Measurements from ENCODE around the gene SEMA4C. TPM values are rescaled to one million over a fixed set of nuclear protein-coding genes. Genes with fewer than 3 reads are reported as not detected.

SEMA4C gene
- total and polyA plus RNA-seq, 9 of the 15 experiments (the other 6 are each of a cell fraction or from before 2014, with no cell fraction given), result 0.32 to 59.7 (median 23.9) TPM

DNA sequence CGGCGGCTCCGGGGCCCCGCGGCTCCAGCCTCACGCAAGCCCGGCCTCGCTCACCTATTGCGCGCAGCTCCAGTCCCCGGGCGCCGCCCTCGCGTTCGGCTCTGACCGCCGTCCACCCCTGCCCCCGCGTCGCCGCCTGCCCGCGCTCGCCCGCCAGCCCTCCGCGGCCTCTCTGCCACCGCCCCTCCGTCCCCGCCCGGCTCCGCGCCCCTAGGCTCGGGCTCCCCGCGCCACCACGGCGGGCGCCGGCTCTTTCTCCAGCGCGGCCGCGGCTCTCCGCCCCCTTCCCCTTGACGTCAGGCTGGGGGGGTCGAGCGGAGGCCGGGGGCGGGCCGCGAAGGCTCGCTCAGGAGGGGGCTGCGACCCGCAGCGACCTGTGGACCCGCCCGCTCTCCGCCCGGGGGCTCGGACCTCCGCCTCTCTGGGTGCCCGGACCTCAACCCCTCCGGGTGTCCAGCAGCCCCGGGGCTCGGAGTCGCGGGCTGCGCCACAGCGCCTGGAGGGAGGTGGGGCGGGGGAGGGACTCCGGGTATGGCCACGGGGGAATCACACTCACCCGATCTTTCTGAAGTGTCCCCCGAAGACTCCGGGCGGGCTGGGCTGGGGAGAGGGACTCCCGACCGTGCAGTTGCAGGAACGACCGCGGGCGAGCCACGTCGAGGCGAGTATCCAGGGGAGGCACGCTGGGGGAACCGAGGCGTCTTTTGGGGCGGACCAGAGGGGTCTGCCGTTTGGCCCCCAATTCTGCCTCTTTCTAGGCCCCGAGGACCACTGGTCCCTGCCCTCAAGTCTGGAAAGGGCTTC is at the start of gene SEMA4C (continued):
- TF ChIP-seq NONO (IDR thresholded peaks at IDR 0.05; ENCODE audit: low read depth in 2 of 2, low read length in 1 of 2) (peak in 1 of 2 experiments; percentile 32; a peak in 1 of 4 replicates), ZNF766 (CRISPR knock-in tag; conservative IDR thresholded peaks at IDR 0.05) (peak; percentile 3; the same call in 1 of the 2 replicates), ZNF583 (CRISPR knock-in tag; IDR thresholded peaks at IDR 0.05) (no peak), SRSF3 (IDR thresholded peaks at IDR 0.05; ENCODE audit: insufficient read depth, low read length) (no peak), MTF1 (CRISPR knock-in tag; IDR thresholded peaks at IDR 0.05; ENCODE audit: borderline replicate concordance) (no peak), ZNF384 (IDR thresholded peaks at IDR 0.05; ENCODE audit: low read depth, low read length) (no peak), EGR1 (conservative IDR thresholded peaks at IDR 0.05) (peak; percentile 82)
- TF ChIP-seq, protein P1, sequence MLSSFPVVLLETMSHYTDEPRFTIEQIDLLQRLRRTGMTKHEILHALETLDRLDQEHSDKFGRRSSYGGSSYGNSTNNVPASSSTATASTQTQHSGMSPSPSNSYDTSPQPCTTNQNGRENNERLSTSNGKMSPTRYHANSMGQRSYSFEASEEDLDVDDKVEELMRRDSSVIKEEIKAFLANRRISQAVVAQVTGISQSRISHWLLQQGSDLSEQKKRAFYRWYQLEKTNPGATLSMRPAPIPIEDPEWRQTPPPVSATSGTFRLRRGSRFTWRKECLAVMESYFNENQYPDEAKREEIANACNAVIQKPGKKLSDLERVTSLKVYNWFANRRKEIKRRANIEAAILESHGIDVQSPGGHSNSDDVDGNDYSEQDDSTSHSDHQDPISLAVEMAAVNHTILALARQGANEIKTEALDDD (IDR thresholded peaks at IDR 0.05), result no peak
- TF ChIP-seq, protein P2, sequence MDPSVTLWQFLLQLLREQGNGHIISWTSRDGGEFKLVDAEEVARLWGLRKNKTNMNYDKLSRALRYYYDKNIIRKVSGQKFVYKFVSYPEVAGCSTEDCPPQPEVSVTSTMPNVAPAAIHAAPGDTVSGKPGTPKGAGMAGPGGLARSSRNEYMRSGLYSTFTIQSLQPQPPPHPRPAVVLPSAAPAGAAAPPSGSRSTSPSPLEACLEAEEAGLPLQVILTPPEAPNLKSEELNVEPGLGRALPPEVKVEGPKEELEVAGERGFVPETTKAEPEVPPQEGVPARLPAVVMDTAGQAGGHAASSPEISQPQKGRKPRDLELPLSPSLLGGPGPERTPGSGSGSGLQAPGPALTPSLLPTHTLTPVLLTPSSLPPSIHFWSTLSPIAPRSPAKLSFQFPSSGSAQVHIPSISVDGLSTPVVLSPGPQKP (CRISPR knock-in tag; IDR thresholded peaks at IDR 0.05), result no peak
- TF ChIP-seq, protein P3, sequence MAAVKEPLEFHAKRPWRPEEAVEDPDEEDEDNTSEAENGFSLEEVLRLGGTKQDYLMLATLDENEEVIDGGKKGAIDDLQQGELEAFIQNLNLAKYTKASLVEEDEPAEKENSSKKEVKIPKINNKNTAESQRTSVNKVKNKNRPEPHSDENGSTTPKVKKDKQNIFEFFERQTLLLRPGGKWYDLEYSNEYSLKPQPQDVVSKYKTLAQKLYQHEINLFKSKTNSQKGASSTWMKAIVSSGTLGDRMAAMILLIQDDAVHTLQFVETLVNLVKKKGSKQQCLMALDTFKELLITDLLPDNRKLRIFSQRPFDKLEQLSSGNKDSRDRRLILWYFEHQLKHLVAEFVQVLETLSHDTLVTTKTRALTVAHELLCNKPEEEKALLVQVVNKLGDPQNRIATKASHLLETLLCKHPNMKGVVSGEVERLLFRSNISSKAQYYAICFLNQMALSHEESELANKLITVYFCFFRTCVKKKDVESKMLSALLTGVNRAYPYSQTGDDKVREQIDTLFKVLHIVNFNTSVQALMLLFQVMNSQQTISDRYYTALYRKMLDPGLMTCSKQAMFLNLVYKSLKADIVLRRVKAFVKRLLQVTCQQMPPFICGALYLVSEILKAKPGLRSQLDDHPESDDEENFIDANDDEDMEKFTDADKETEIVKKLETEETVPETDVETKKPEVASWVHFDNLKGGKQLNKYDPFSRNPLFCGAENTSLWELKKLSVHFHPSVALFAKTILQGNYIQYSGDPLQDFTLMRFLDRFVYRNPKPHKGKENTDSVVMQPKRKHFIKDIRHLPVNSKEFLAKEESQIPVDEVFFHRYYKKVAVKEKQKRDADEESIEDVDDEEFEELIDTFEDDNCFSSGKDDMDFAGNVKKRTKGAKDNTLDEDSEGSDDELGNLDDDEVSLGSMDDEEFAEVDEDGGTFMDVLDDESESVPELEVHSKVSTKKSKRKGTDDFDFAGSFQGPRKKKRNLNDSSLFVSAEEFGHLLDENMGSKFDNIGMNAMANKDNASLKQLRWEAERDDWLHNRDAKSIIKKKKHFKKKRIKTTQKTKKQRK (IDR thresholded peaks at IDR 0.05; ENCODE audit: borderline replicate concordance, low read depth, low read length), result no peak
- TF ChIP-seq, protein P4, sequence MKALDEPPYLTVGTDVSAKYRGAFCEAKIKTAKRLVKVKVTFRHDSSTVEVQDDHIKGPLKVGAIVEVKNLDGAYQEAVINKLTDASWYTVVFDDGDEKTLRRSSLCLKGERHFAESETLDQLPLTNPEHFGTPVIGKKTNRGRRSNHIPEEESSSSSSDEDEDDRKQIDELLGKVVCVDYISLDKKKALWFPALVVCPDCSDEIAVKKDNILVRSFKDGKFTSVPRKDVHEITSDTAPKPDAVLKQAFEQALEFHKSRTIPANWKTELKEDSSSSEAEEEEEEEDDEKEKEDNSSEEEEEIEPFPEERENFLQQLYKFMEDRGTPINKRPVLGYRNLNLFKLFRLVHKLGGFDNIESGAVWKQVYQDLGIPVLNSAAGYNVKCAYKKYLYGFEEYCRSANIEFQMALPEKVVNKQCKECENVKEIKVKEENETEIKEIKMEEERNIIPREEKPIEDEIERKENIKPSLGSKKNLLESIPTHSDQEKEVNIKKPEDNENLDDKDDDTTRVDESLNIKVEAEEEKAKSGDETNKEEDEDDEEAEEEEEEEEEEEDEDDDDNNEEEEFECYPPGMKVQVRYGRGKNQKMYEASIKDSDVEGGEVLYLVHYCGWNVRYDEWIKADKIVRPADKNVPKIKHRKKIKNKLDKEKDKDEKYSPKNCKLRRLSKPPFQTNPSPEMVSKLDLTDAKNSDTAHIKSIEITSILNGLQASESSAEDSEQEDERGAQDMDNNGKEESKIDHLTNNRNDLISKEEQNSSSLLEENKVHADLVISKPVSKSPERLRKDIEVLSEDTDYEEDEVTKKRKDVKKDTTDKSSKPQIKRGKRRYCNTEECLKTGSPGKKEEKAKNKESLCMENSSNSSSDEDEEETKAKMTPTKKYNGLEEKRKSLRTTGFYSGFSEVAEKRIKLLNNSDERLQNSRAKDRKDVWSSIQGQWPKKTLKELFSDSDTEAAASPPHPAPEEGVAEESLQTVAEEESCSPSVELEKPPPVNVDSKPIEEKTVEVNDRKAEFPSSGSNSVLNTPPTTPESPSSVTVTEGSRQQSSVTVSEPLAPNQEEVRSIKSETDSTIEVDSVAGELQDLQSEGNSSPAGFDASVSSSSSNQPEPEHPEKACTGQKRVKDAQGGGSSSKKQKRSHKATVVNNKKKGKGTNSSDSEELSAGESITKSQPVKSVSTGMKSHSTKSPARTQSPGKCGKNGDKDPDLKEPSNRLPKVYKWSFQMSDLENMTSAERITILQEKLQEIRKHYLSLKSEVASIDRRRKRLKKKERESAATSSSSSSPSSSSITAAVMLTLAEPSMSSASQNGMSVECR (CRISPR knock-in tag; IDR thresholded peaks at IDR 0.05), result no peak; the same call in 1 of the 2 replicates
- TF ChIP-seq, protein P5, sequence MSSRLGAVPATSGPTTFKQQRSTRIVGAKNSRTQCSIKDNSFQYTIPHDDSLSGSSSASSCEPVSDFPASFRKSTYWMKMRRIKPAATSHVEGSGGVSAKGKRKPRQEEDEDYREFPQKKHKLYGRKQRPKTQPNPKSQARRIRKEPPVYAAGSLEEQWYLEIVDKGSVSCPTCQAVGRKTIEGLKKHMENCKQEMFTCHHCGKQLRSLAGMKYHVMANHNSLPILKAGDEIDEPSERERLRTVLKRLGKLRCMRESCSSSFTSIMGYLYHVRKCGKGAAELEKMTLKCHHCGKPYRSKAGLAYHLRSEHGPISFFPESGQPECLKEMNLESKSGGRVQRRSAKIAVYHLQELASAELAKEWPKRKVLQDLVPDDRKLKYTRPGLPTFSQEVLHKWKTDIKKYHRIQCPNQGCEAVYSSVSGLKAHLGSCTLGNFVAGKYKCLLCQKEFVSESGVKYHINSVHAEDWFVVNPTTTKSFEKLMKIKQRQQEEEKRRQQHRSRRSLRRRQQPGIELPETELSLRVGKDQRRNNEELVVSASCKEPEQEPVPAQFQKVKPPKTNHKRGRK (tag; IDR thresholded peaks at IDR 0.05), result no peak
- TF ChIP-seq, protein P6, sequence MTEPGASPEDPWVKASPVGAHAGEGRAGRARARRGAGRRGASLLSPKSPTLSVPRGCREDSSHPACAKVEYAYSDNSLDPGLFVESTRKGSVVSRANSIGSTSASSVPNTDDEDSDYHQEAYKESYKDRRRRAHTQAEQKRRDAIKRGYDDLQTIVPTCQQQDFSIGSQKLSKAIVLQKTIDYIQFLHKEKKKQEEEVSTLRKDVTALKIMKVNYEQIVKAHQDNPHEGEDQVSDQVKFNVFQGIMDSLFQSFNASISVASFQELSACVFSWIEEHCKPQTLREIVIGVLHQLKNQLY (CRISPR knock-in tag; conservative IDR thresholded peaks at IDR 0.05), result no peak
